Measurements from ENCODE around the gene FAM25G. TPM values are rescaled to one million over a fixed set of nuclear protein-coding genes. Genes with fewer than 3 reads are reported as not detected.
"Not testable (repeated sequence)": the region's sequence is repeated elsewhere in the genome, so short reads cannot be mapped to it uniquely, and the experiment has no call there.

FAM25G gene
- total and polyA plus RNA-seq, 9 of the 15 experiments (the other 6 are each of a cell fraction or from before 2014, with no cell fraction given): not detected

GRCh38 chr10:47485943-47486342, 5.6 kb downstream of the FAM25G start:
- H3K9me3 ChIP-seq (replicated peaks; ENCODE audit: control insufficient read depth, insufficient read depth, low read depth, low read length); H3K4me1 ChIP-seq (replicated peaks in 1 of 2; ENCODE audit: control insufficient read depth in 2 of 2, insufficient read depth in 2 of 2, low read length in 2 of 2); ATAC-seq; H3K4me2 ChIP-seq (ENCODE audit: insufficient read depth, low read length); FAIRE-seq; BruUV-seq (replicated peaks); H3K9ac ChIP-seq (ENCODE audit: insufficient read depth in 1 of 2, low read depth in 2 of 2, low read length in 2 of 2); H3K36me3 ChIP-seq (ENCODE audit: control insufficient read depth, insufficient read depth, low read length); H3K27me3 ChIP-seq (ENCODE audit: control insufficient read depth in 2 of 2, insufficient read depth in 2 of 2, low read length in 2 of 2); H3K4me3 ChIP-seq; H2AFZ ChIP-seq (ENCODE audit: low read depth, low read length); H3K79me2 ChIP-seq (ENCODE audit: control insufficient read depth, insufficient read depth, low read length); H3K9me1 ChIP-seq (ENCODE audit: control insufficient read depth, insufficient read depth, low read length); intact Hi-C loops (cut with micrococcal nuclease); H3K27ac ChIP-seq (ENCODE audit: extremely low read depth, low read depth, low read length); CTCF ChIA-PET (ENCODE audit: low intra/inter-chr PET ratio); H4K20me1 ChIP-seq (replicated peaks; ENCODE audit: control insufficient read depth, insufficient read depth, low read length); POLR2A ChIA-PET: not testable (repeated sequence)
- DNase-seq (ENCODE audit: extremely low read depth in 1 of 4, low spot score in 3 of 4): peak in 1 of 4 experiments; percentile 53
- in situ Hi-C loops (cut with MboI): loop anchor here (5.0 to 10.0 kb wide), 2 partner anchors 509 to 1114 kb away; partner anchors contain the start of gene FAM25C
- WGBS (ENCODE audit: insufficient coverage, low coverage, missing lambda C conversion rate): no CpG with 5 or more reads among the region's 4 CpGs
- TF ChIP-seq ZNF384 (IDR thresholded peaks at IDR 0.05; ENCODE audit: low read depth, low read length) (peak; percentile 36; the same call in 1 of the 2 replicates), SMARCE1 (IDR thresholded peaks at IDR 0.05) (0 out of 2 replicates have a peak, but pooled peaks have one; percentile 13), FOSL1 (tag; conservative IDR thresholded peaks at IDR 0.05) (peak; percentile 58), EP300 (IDR thresholded peaks at IDR 0.05; ENCODE audit: low read length) (0 out of 2 replicates have a peak, but pooled peaks have one; percentile 8)

- H3K9me1 ChIP-seq (ENCODE audit: control insufficient read depth, insufficient read depth, low read length); intact Hi-C loops (cut with micrococcal nuclease); H3K9ac ChIP-seq (ENCODE audit: insufficient read depth in 1 of 2, low read depth in 2 of 2, low read length in 2 of 2); H3K79me2 ChIP-seq (ENCODE audit: control insufficient read depth, insufficient read depth, low read length); BruUV-seq (replicated peaks); H3K9me3 ChIP-seq (replicated peaks; ENCODE audit: control insufficient read depth, insufficient read depth, low read depth, low read length); H3K36me3 ChIP-seq (ENCODE audit: control insufficient read depth, insufficient read depth, low read length); H3K4me1 ChIP-seq (replicated peaks in 1 of 2; ENCODE audit: control insufficient read depth in 2 of 2, insufficient read depth in 2 of 2, low read length in 2 of 2); POLR2A ChIA-PET; H3K4me2 ChIP-seq (ENCODE audit: insufficient read depth, low read length); H3K27me3 ChIP-seq (ENCODE audit: control insufficient read depth in 2 of 2, insufficient read depth in 2 of 2, low read length in 2 of 2); CTCF ChIA-PET (ENCODE audit: low intra/inter-chr PET ratio); H3K27ac ChIP-seq (ENCODE audit: extremely low read depth, low read depth, low read length); ATAC-seq; H4K20me1 ChIP-seq (replicated peaks; ENCODE audit: control insufficient read depth, insufficient read depth, low read length); FAIRE-seq; H2AFZ ChIP-seq (ENCODE audit: low read depth, low read length); DNase-seq (ENCODE audit: extremely low read depth in 1 of 4, low spot score in 3 of 4); H3K4me3 ChIP-seq: not testable (repeated sequence)
- 90% methylated on average over 7 of the region's 11 CpGs for WGBS (ENCODE audit: insufficient coverage, low coverage, missing lambda C conversion rate)
- in situ Hi-C loops (cut with MboI): loop anchor here (5.0 to 10.0 kb wide), 2 partner anchors 510 to 1112 kb away; partner anchors contain the start of gene FAM25C
These were observed 6.7 kb downstream of the FAM25G start for GRCh38 chr10:47484786-47485185.

- H2AFZ ChIP-seq (ENCODE audit: low read depth, low read length); intact Hi-C loops (cut with micrococcal nuclease); H3K9me1 ChIP-seq (ENCODE audit: control insufficient read depth, insufficient read depth, low read length); H4K20me1 ChIP-seq (replicated peaks; ENCODE audit: control insufficient read depth, insufficient read depth, low read length); CTCF ChIA-PET (ENCODE audit: low intra/inter-chr PET ratio); DNase-seq (ENCODE audit: extremely low read depth in 1 of 4, low spot score in 3 of 4); POLR2A ChIA-PET; H3K27ac ChIP-seq (ENCODE audit: extremely low read depth, low read depth, low read length); H3K4me3 ChIP-seq; H3K9me3 ChIP-seq (replicated peaks; ENCODE audit: control insufficient read depth, insufficient read depth, low read depth, low read length); BruUV-seq (replicated peaks); H3K36me3 ChIP-seq (ENCODE audit: control insufficient read depth, insufficient read depth, low read length); FAIRE-seq; H3K79me2 ChIP-seq (ENCODE audit: control insufficient read depth, insufficient read depth, low read length); H3K4me1 ChIP-seq (replicated peaks in 1 of 2; ENCODE audit: control insufficient read depth in 2 of 2, insufficient read depth in 2 of 2, low read length in 2 of 2); H3K4me2 ChIP-seq (ENCODE audit: insufficient read depth, low read length); ATAC-seq; H3K9ac ChIP-seq (ENCODE audit: insufficient read depth in 1 of 2, low read depth in 2 of 2, low read length in 2 of 2); H3K27me3 ChIP-seq (ENCODE audit: control insufficient read depth in 2 of 2, insufficient read depth in 2 of 2, low read length in 2 of 2): not testable (repeated sequence)
- in situ Hi-C loops (cut with MboI): loop anchor here (10.0 kb wide), 1 partner anchor 511 kb away; the partner anchor contains the start of gene FAM25C
- 54% methylated on average over 6 of the region's 11 CpGs for WGBS (ENCODE audit: insufficient coverage, low coverage, missing lambda C conversion rate)
These were observed 7.6 kb downstream of the FAM25G start, which contains the start of gene ANXA8 for GRCh38 chr10:47483923-47484322. Gene ANXA8 (minus strand): TSS chr10:47484115. CDS start chr10:47483933, 182 bp downstream.

Data from K562 (cell line).